ENCODE results near the gene FBXO31.
"Not testable (repeated sequence)": the region's sequence is repeated elsewhere in the genome, so short reads cannot be mapped to it uniquely, and the experiment has no call there.

FBXO31 gene

DNA sequence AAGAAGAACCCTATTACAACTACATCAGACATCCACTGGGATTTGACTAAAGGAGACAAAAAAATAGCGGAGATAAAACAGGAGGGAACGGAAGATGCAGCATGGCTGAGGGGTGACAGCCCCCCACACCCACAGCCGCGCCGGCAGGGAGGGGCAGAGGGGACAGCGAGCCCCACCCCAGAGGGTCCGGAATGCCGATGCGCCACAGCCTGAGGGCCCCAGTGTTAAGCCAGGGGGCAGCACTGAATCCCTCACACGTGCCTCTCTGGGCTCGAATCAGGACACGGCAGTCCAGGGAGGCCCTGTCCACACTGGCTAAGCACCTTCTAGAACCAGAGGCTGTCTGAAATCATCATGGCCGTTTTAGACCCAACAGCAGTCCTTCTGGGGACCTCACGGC is 27.4 kb upstream of the FBXO31 start:
- DNase-seq (ENCODE audit: low read depth), result no peak

DNA sequence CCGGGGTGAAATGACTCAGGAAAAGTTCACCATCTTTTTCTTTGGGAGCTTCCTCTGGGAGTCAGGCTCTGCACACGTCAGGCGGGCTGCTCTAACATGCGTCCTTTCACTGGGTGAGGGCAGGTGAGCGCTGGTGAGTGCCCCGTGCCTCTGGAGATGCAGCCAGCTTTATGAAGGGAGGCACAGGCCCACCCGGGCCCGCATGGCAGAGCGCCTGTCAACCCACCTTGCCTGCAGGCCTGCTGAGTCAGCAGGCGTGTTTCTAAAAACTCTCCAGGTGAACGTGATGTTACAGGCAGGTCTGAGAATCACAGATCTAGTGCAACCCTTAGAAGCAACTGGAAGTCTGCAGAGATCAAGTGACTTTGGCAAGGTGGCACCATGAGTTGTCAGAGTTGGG is 27.0 kb upstream of the FBXO31 start:
- no peak for DNase-seq (ENCODE audit: low read depth)

DNA sequence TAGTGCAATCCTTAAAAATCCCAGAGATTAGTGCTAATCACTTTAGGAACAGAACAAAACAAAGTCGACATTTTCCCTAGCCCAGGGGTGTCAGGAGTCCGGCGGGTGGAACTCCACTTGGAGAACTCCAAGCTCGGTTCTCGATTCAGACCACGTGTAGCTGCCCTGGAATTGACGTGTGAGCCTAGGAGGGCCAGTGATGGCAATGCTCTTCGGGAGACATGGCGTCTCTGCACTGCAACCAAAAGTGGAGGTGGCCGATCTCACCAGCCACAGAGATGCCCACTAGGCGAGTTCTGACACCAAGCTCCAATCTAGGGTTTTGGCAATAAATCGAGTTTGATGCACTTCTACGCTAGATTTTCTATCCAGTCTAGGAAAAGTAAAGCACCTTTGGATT is 26.2 kb upstream of the FBXO31 start:
- DNase-seq (ENCODE audit: low read depth), result no peak

DNA sequence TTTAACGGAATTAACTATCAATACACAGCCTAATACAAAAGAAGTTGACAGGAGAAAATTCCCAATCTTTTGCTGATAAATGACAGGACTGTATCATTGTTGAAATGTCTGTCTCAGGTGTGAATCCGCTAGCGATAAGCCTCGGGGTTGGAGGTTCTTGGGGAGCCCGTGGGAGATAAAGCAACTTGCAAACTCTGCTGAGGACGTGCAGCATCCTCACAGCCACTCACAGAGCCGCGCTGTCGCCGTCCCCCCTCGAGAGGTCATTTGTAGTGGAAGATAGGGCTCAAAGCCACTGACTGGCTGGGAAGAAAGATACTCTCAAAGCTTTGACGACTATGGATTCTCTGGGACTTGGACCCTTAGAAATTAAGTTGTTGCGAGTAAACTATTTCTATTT is 25.6 kb upstream of the FBXO31 start:
- DNase-seq (ENCODE audit: low read depth), result no peak

DNA sequence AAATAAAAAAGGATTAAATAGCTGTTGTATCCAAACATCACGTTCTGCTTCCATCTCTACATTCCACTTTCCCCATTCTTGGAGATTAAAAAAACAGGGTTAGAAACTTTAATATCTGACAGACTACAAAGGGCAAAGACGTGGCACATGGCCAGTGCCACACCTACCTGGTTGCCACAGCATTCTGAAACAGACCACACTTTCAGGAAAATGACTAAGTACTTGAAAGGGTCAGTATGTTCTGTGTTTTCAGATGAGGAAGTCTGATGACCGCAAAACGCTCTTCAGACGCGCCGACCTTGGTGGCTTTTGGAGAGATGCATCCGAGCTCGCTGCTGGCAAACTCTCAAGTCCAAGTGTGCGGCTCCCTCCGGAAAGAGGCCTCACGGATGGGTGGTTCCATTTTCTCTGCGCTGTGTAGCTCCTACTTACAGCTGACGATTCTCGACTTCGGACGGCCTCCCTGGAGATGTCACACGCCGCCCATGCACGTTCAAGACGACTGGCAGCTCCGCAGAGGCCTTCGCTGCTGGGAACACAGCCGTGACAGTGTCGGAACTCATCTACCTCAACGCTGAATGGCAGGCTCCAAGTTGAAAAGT is 24.0 kb upstream of the FBXO31 start:
- peak; percentile 68 for DNase-seq (ENCODE audit: low read depth)

DNA sequence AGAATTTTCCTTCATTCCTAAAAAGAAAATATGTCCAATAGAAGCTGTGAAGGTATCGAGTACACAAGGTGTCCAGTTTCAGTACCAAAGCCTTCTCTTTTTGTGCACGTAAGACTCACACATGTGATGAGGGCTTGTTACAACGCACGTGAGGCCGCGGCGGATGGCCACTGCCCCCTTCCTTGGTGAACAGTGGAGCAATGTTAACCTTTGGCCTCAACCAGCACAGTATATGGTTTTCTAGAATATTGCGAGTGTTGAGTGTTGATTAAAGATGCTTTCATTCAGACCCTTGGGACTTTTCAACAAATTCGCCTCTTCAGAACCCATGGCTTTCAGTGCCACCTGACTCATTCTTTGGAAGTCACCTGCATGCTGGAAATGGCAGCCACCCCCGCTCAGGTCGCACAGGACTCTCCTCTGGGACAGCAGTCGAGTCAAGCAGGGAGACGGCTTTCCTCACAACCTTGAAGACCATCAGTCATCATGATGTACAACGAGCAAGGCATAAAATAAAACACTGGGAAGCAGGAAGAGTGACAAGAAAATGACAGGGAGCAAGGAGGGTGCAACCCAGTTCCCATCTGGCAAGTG is 23.0 kb upstream of the FBXO31 start:
- DNase-seq (ENCODE audit: low read depth), result no peak

DNA sequence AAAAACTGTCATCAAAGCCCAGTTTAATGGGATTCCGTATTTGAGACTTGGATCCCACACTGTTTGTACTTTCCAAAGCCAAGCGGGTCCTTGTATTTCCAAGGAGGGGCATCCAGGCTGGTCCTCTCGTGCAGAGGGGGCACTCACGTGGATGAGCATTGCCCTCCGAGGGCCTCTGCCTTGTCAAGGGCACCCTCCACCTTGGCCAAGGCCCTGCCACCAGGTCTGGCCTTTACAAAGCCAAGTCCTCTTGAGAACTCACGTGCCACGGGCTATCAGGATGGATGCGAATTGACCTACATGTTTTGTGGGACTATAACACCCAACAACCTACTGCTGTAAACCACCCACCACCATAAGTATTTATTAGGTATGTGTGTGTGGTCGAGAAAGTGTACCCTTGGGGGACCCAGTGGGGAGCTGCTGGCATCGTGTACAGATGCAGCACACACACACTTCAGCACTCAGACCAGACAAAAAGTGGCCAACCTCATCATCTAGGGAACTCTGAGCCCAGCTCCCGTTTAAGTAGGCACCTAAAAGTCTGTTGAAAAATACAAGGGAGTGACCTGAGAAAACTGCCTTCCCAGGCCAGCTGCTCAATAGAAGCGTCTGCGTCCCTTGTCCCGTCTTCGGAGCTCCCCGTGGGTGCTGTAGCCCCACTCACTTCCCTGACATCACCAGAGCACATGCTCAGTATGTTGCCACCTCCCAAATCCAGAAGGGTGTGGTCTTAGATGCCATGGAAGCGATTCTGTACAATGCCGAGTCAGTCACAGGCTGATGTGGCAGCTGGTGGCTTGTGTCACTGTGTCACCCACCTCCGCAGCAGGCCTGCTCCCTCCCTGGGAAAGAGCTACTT is 21.4 kb upstream of the FBXO31 start:
- no peak for DNase-seq (ENCODE audit: low read depth)

DNA sequence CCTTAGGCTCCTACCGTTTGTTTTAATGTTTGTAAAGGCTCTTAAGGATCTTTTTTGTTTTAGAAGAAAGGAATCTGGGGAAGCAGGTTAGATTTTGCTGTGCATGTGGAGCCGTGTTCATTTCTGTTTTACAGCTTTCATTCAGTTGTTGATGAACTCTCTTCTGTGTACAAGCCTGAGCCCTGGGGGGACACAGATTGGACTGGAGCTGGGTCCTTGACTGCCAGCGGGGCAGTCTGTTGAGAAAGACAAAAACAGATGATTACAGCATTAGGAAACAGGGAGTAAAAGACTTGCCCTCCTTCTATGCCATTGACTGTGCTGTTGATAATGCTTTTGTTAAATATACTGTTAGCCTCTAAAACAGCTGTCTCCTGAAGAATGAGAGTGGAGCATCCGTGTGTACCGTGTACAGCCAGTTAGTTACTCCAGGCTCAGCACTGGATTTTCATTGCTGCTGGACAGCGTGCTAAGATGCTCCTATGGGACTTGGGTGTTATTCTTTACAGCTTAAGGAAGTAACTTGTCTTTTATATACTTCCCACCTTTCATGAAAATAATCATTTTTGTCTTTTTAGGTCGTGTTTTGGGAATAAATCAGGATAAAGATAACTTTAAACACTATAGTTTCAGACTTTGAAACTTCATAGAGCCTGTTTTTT is 11.7 kb upstream of the FBXO31 start:
- no peak for DNase-seq (ENCODE audit: low read depth)

DNA sequence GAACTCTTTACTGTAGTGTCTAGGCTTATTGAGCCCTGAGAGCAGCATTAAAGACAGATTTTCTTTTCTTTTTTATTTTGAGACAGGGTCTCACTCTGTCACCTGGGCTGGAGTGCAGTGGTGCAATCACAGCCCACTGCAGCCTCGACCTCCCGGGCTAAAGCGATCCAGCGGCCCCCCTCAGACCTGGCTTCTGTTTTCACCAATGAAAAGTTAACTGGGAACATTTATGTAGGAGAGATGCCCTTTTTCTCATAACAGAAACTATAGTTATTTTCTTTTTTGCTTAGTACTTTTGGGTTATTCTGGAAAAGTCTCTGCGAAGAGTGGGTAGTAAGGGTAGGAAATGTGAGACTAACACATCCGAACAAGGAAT is 10.1 kb upstream of the FBXO31 start:
- no peak for DNase-seq (ENCODE audit: low read depth)

DNA sequence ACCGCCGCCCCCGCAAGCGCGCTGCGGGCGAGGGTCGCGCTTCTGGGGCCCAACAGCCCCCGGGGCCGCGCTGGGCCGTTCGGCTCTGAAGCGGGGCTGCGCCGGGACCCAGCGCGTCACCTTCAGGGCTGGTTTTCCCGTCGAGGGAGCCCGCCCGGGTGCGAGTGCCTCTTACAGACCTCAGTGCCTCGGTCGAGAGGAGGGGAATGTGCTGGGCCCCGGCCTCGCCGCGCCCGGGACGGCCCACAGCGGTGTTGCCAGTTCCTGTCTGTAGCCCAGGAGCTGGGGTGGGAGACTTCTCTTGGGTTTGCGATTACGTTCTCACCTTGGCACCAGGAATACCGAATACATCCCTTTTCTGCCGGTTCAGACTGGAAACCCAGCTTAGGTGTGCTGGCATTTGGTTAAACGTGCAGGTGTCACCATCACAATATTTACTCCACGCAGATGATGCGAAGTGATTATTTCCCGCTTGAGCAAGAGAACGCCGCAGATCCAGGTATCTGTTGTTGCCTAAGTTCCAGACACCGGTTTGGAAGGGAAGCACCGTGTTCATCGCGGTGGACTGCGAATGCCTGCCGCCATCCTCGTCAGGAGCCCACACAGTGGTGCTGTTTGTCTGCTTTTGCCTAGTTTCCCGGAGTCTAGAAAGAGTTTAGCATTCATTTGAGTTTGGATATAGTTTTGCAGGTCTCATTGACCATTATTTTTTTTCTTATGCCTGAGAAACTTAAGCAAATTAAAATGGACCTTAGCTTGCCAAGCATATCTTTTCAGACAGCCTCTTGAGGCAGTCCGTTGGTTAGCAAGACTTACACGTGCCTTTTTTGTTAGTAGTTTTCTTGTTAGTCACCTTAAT is 9.5 kb upstream of the FBXO31 start:
- peak; percentile 70 for DNase-seq (ENCODE audit: low read depth)

DNA sequence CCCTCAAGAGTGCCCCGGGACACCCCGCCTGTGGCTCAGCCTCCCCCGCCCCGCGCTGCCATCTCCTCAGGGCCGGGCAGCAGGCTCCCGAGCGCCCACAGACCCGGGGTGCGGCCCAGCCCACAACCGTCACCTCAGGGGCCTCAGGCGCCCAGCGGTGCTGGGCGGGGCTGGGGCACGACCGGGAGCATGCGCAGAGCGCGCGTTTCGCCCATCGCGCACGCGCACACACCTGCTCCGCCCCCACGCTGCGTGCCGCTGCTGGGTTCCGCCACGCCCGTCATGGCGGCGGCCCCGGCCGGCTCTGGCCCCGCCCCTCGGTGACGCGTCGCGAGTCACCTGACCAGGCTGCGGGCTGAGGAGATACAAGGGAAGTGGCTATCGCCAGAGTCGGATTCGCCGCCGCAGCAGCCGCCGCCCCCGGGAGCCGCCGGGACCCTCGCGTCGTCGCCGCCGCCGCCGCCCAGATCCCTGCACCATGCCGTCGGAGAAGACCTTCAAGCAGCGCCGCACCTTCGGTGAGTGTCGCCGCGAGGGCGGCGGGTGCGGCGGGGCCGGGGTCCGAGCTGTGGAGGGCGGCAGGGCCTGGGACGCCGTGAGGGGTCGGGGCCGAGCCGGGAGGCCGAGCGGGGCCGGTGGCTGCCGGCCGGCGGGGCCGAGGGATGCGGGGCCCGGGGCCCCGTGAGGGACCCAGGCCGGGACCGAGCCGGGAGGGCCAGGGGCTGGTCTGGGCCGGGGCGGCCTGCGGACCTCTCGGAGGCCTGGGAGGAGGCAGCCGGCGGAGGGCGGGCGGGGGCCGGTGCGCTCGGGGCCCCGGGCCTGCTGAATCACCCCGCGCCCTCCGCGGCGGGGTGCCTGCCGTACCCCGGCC is 8.6 kb upstream of the FBXO31 start, which contains the start of gene MAP1LC3B:
Gene MAP1LC3B, plus strand, starts transcription at position 387 of the 871 bp plus-strand sequence. Its CDS starts 92 bp downstream, at position 479.
- peak; percentile 96 for DNase-seq (ENCODE audit: low read depth)

DNA sequence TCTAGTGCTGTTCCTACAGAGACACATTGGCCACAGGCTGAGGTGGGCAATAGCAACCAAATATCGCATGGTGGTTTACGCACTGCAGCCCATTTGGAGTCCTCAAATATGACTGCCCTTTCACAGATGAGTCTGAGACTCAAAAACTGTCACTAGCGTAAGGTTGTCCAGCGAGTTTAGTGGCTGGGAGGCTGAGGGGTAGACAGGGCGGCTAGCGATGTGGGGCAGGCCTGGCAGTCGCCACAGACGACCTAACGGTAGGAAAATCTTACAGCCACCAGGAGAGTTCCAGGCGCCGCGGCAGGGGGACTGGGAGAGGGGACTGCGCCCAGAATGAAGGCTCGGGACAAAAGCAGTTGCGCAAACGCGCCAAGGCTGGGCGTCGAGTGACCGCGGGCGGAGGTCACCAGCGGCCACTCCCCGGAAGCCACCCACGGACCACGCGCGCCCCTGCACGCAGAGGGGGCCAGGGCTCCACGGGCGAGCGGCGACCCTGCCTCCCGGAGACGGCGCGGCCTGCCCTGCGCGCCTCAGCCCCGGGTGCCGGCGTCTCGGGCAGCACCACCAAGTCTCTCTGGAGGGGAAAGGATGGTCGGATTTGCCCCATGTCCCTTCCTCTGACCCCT is 7.9 kb upstream of the FBXO31 start:
- DNase-seq (ENCODE audit: low read depth), result peak; percentile 55

DNA sequence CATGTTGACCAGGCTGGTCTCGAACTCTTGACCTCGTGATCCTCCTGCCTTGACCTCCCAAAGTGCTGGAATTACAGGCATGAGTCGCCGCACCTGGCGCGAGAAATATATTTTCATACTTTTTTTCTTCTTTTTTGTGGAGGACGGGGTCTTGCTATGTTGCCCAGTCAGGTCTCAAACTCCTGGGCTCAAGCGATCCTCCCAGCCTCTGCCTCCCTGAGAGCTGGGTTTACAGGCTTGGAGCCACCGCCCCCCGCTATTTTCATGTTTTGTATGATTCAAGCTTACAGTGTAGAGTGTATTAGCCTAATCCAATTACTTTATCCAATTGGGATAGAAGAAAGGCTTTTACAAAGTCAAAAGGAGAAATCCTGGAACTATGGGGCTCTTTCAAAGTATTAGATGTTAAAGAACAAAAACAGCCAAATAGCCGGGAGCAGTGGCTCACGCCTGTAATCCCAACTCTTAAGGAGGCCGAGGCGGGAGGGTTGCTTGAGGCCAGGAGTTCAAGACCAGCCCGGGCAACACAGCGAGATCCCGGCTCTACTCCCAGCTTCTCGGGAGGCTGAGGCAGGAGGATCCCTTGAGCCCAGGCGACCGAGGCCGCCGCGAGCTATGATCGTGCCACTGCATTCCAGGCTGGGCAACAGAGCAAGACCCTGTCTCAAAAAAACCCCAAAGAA is 7.2 kb upstream of the FBXO31 start:
- DNase-seq (ENCODE audit: low read depth), result no peak

DNA sequence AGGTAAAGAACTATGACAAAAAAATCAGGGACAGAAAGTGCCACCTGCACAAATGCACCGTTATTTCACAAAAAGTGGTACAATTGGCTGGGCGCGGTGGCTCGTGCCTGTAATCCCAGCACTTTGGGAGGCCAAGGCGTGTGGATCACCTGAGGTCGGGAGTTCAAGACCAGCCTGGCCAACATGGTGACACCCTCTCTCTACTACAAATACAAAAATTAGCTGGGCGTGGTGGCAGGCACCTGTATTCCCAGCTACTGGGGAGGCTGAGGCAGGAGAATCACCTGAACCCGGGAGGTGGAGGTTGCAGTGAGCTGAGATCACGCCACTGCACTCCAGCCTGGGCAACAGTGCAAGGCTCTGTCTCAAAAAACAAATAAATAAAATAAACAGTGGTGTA is 6.3 kb upstream of the FBXO31 start:
- DNase-seq (ENCODE audit: low read depth), result not testable (repeated sequence)

DNA sequence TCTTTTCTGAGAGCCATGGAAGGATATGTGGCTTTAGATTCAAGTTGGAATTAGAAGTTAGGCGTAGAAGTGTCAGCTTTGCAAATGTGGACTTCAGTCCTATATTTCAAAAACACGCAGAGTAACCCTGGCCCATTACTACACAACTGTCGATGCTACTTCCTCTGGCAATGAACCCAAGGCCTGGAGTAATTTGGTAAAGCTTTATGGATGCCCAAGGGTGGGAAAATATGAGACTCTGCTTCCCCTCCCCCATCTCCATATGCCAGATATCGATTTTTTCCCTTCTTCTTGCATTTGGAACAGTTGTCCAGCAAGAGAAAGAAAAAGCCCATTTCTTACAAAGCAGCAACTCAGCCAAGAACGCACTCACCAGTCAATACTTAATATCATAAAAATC is 5.7 kb upstream of the FBXO31 start:
- no peak for DNase-seq (ENCODE audit: low read depth)

DNA sequence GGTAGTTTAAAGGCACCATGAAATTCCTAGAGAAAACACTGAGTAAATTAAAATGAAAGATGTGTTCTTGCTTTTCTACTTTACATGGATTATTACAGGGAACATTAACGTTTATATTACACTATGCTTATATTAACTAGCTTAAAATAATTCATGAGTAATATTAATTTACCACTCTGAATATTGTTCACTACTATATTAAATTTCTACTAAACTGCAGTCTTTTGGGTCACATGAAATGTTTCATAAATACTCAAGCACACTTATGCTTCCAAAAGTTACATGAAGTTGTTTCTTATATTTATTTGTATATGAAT is 5.2 kb upstream of the FBXO31 start:
- no peak for DNase-seq (ENCODE audit: low read depth)

DNA sequence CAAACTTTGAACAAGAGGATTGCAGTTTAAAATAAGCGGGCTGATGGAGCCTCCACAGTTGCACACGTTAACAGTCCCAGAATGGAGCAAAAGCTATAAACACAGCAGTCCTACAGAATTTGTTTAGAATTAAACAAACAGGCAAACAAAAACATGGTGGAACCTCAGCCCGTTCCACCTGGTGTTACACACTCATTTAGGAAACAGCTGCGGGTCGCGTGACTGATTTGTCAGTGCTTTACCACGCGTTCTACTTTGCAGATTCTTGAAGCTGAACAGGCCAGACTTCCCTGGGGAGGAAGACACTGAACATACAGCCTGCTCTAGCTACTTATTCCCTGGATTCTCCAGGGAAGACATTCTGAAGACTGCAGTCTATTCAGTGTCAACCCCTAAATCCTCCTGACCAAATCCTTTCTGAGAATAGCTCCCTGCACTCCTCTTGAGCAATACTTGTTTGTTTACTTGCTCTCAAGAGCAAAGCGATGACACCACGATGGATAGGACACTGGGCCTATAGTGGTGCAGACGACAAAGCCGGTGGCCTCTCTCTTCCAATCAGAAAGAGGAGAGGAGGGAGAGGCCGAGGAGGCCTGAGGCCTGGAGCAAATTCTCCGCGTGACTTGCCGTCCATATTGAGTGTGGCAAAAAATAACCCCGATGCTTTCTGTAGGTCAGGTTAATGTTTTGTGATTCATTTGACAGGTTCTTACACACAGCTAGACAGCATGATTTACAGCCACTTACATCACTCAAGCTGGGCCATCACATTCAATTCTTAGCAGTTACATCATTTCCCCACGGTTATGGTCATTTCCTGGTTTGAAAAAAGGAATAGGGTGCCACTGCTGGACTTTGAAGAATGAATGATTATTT is 4.6 kb upstream of the FBXO31 start:
- peak; percentile 100 for DNase-seq (ENCODE audit: low read depth)

DNA sequence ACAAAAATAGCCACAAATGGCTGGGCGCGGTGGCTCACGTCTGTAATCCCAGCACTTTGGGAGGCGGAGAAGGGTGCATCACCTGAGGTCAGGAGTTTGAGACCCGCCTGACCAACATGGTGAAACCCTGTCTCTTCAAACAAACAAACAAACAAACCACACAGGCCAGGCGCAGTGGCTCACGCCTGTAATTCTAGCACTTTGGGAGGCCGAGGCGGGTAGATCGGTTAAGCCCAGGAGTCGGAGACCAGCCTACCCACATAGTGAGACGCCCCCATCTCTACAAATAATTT is 1.2 kb upstream of the FBXO31 start:
- DNase-seq (ENCODE audit: low read depth), result not testable (repeated sequence)

Measured in ELR (cell line).